GM15510 (cell line): ENCODE measurements around the gene CCDC80.
A peak's percentile ranks its signal among the peaks of the same experiment; 100 is the strongest.

Experiments used
- POLR2A ChIP-seq: IDR thresholded peaks from 3 replicates; pipeline ENCODE4 v1.6.1; 2011; ENCODE audit warnings: borderline replicate concordance; ENCODE audit not compliant: insufficient read length; ENCODE audit errors: extremely low read depth

The CCDC80 gene

DNA sequence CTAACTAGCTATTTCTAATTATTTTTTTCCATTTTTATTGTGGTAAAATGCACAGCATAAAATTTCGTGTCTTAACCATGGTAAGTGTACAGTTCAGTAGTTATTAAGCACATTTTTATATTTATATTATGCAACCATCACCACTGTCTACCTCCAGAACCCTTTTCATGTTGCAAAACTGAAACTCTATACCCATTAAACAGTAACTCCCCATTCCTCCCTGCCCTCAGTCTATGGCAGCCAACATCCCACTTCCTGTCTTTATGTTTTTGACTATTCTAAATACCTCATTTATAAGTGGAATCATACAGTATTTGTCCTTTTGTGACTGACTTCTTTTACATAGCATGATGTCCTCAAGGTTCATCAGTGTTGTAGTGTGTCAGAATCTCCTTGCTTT, 53.6 kb downstream of the CCDC80 start:
- TF ChIP-seq POLR2A = no peak

- TF ChIP-seq POLR2A = no peak
Measured at GRCh38 chr3:112585782-112586181, 55.2 kb downstream of the CCDC80 start.

DNA sequence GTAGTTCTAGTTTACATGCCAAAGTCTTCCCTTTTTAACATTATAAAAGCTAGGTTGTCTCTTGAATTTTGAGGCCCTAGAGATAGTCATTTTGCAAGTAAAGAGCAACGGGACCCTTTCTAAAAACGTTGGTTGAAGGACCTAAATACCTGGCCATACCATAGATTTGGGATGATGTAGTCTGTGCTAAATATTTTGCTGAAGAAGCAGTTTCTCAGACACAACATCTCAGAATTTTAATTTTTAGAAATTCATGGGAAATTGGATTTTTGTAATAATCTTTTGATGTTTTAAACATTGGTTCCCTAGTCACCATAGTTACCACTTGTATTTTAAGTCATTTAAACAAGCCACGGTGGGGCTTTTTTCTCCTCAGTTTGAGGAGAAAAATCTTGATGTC, 57.8 kb downstream of the CCDC80 start:
- no peak for TF ChIP-seq POLR2A

DNA sequence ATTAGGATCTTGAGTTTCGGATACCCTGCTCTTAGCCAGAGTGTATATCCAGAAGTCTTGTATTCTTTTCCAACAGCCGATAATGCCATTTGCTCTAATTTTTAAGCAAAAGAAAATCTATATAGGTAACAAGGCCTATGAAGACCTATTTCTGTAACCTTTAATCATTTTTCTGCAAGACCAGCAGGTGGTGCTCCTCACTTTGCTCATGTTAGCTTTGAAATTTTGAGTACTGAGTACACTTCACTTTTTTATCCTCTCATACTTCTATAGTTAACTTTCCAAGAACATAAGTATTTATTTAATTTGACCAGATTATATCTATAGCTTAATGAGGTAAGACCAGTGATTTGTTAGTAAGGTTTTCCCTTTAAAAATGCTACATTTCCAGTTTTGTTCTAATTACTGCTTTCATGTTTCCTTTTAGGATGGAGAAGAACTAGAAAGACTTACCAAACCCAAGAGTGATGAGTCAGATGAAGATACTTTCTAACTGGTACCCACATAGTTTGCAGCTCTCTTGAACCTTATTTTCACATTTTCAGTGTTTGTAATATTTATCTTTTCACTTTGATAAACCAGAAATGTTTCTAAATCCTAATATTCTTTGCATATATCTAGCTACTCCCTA, 58.6 kb downstream of the CCDC80 start:
- TF ChIP-seq POLR2A = no peak

DNA sequence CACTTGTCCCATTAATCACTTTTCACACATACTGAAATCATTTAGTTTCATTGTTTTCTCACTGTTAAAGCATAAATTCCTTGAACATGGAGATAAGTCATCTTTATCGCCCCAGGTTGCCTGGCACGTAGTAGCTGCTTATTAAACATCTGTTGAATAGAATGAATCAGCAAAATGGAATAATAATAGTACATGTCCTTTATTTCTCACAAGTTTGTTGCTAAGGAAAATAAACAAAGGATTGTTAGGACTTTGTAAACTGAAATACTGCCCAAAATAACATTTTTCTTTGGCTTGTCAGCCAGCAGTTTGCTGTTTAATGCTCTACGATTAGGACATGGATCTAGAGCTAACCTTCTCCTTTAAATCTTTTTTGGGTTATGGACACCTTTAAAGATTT, 61.2 kb downstream of the CCDC80 start:
- no peak for TF ChIP-seq POLR2A

DNA sequence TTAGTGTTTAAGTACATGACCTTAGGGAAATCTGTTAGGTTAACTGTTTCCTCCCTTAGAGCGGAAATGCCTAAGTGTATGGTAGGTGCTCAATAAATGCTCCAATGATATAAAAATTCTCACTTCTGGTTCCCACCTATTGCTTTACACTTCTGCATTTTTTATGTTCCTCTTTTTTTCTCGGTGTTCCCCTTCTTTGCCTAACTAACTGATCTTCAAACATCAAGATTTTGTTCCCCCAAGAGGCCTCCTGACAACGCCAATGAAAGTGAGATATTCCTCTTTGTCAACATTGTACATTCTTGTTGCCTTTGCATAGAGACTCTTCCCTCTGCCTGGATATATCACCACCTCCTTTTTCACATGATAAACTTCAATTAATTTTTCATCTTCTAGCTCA, 61.7 kb downstream of the CCDC80 start:
- TF ChIP-seq POLR2A = no peak

DNA sequence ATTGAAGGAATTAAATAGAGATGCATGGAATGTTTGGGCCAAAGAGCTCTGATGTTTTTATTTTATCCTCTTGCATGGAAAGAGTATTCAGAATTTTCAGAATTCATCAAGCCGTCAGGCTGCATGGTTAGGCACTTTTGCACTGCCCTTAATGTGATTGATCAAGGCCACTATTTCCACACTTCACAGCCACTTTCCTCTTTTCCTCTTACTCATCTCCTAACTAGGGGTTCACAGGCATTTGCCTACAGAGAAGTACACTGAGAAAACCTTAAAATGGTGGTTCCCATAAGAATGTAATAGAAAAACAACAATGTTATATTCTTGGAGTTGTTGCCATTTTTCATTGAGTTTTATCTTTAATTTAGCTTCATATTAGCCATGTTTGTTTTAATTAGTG, 68.2 kb downstream of the CCDC80 start:
- TF ChIP-seq POLR2A = no peak

- no peak for TF ChIP-seq POLR2A
Measured at GRCh38 chr3:112569265-112569664, 71.7 kb downstream of the CCDC80 start.

DNA sequence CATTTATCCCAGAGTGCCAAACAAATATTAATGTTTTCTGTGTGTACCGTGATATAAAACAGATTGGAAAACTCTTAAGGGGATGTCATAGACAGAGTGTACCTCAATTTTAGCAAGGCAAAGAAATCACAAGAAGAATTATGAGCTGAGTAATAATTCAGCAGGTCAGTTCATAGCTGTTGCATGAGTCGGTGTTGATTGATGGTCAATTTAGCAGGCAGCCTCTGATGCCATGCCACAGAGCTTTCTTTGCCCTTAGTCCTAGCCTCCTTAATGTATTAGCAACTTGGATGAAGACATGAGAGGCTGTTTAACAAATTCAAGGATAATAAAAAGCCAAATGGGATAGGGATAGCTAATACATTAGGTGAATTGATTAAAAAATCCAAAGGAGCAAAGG, 72.3 kb downstream of the CCDC80 start:
- no peak for TF ChIP-seq POLR2A

GRCh38 chr3:112564940-112565305, 76.0 kb downstream of the CCDC80 start:
- TF ChIP-seq POLR2A = no peak

- TF ChIP-seq POLR2A = peak; percentile 67
Measured at GRCh38 chr3:112561734-112562529, 79.0 kb downstream of the CCDC80 start, which contains the start of the genes ATG3 and SLC35A5. TSS of gene ATG3 (minus strand) at chr3:112561962. CDS start at chr3:112561528, 434 bp downstream. TSS of gene SLC35A5 (plus strand) at chr3:112562045. CDS start at chr3:112563404, 1,359 bp downstream.

DNA sequence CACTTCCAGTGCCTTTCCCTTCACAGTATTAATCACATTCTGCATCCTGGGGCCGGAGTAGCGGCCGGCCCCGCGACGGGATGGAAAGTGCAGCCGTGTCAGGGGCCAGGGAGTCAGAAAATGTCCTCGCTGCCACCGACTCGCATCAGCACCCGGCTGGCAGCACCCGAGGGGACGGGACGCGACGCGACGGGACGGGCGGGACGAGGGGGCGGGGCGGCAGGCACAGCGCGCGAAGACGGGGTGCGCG, 79.5 kb downstream of the CCDC80 start:
- no peak for TF ChIP-seq POLR2A

- no peak for TF ChIP-seq POLR2A
Measured at GRCh38 chr3:112560721-112561483, 80.0 kb downstream of the CCDC80 start.

DNA sequence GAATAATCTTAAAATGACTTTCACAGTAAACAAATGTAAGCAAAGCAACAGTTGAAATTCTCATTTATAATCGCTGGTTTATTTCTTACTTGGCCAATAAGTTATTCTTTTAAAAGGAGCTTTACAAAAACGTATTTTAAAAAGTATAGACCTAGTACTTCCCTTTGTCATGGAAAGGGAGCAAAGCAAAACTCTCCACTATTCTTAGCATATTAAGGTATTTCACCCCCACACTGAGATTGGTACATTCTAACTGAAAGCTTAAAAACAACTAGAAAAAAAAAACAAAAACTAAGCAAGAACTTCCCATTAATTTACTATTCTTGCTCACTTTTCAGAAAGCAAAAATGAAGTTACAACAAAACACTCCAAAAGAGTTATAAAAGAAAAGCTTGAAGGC, 80.6 kb downstream of the CCDC80 start:
- no peak for TF ChIP-seq POLR2A

GRCh38 chr3:112557976-112558375, 83.0 kb downstream of the CCDC80 start:
- TF ChIP-seq POLR2A = no peak
